SK-N-SH (cell line): Measurements from ENCODE around the gene ACYP2. TPM values are rescaled to one million over a fixed set of nuclear protein-coding genes. Genes with fewer than 3 reads are reported as not detected.

Experiments used
- CTCF ChIA-PET: fragments of 300-600, 350-600 bp; formaldehyde crosslinking; extraction: SDS; loops from one replicate; lab custom pipeline; 2021; lab: Yijun Ruan, JAX
- POLR2A ChIA-PET: fragments of 350-600 bp; sonication (Branson Sonifier 250); formaldehyde crosslinking; extraction: SDS; loops from one replicate; lab custom pipeline; 2020; ENCODE audit warnings: antibody characterized with exemption, inconsistent platforms; lab: Yijun Ruan, JAX
- DNase-seq: peaks from one replicate; pipeline ENCODE4 v3.0.0; 2012
- H2AFZ ChIP-seq: fragments of 200-600 bp; sonication (generic); 2 replicates; pipeline ENCODE4 v1.8.1; 2016; ENCODE audit warnings: antibody characterized with exemption, mild to moderate bottlenecking, low read depth
- H3F3A ChIP-seq: fragments of 200-600 bp; sonication (generic); replicated peaks from 2 replicates; pipeline ENCODE3; 2016; ENCODE audit warnings: antibody characterized with exemption, mild to moderate bottlenecking; ENCODE audit not compliant: insufficient read depth
- H3K27ac ChIP-seq, 2 experiments: fragments of 200-500 bp in 1 of 2; fragments of 200-600 bp in 1 of 2; sonication (Bioruptor generic) in 1 of 2; sonication (generic), shearing (Covaris generic) in 1 of 2; 2 replicates each; pipeline versions ENCODE4 v1.5.1 to v1.6.1; 2014 to 2016; ENCODE audit warnings: low read depth in 2 of 2, inconsistent platforms in 1 of 2, low read length in 1 of 2, mild to moderate bottlenecking in 1 of 2, mixed read lengths in 1 of 2
- H3K27me3 ChIP-seq: fragments of 200-600 bp; sonication (generic), shearing (Covaris generic); 2 replicates; pipeline ENCODE4 v1.6.1; 2016; ENCODE audit warnings: mixed run types; ENCODE audit not compliant: insufficient read depth
- H3K36me3 ChIP-seq, 2 experiments: fragments of 200-500 bp in 1 of 2; fragments of 200-600 bp in 1 of 2; sonication (Bioruptor generic) in 1 of 2; sonication (generic) in 1 of 2; replicated peaks in 1 of 2; 2 replicates each; pipeline versions ENCODE3 to v1.5.1; 2014 to 2016; ENCODE audit warnings: low read length in 1 of 2, mild to moderate bottlenecking in 1 of 2; ENCODE audit not compliant: insufficient read depth in 2 of 2, control insufficient read depth in 1 of 2
- H3K4me1 ChIP-seq, 2 experiments: fragments of 200-500 bp in 1 of 2; fragments of 200-600 bp in 1 of 2; sonication (Bioruptor generic) in 1 of 2; sonication (generic), shearing (Covaris generic) in 1 of 2; 2 replicates each; pipeline versions ENCODE4 v1.5.1 to v1.6.1; 2014 to 2016; ENCODE audit warnings: low read depth in 1 of 2, low read length in 1 of 2, mixed run types in 1 of 2; ENCODE audit not compliant: insufficient read depth in 2 of 2, control insufficient read depth in 1 of 2
- H3K4me2 ChIP-seq: fragments of 200-600 bp; sonication (generic), shearing (Covaris generic); 2 replicates; pipeline ENCODE4 v1.6.1; 2017; ENCODE audit warnings: mixed run types
- H3K4me3 ChIP-seq, 2 experiments: fragments of 200-500 bp in 1 of 2; fragments of 200-600 bp in 1 of 2; sonication (Bioruptor generic) in 1 of 2; sonication (generic), shearing (Covaris generic) in 1 of 2; 2 replicates each; pipeline versions ENCODE4 v1.5.1 to v1.8.1; 2014 to 2016; ENCODE audit warnings: low read depth in 2 of 2, inconsistent platforms in 1 of 2, low read length in 1 of 2, mild to moderate bottlenecking in 1 of 2, mixed read lengths in 1 of 2, moderate library complexity in 1 of 2
- H3K79me2 ChIP-seq: fragments of 200-600 bp; sonication (generic); 2 replicates; pipeline ENCODE4 v1.8.1; 2017; ENCODE audit warnings: mild to moderate bottlenecking; ENCODE audit not compliant: insufficient read depth
- H3K9ac ChIP-seq: fragments of 200-600 bp; sonication (generic); 2 replicates; pipeline ENCODE4 v1.6.1; 2017; ENCODE audit warnings: mixed run types
- H3K9me2 ChIP-seq: fragments of 200-600 bp; sonication (generic); 2 replicates; pipeline ENCODE4 v1.6.1; 2017; ENCODE audit warnings: mixed run types
- H3K9me3 ChIP-seq: fragments of 200-600 bp; sonication (generic); 2 replicates; pipeline ENCODE4 v1.6.1; 2017; ENCODE audit warnings: mixed run types, mild to moderate bottlenecking, moderate library complexity
- H4K20me1 ChIP-seq: fragments of 200-600 bp; sonication (generic); 2 replicates; pipeline ENCODE4 v1.6.1; 2017; ENCODE audit warnings: mild to moderate bottlenecking, mixed run types; ENCODE audit not compliant: insufficient read depth
- EZH2phosphoT487 ChIP-seq: fragments of 200-600 bp; sonication (generic); IDR thresholded peaks from 2 replicates; pipeline ENCODE4 v1.6.1; 2017; ENCODE audit warnings: low read depth, mixed run types, mild to moderate bottlenecking, antibody characterized with exemption, moderate library complexity, borderline replicate concordance
- FOXJ3 ChIP-seq: sonication (generic); formaldehyde crosslinking; IDR thresholded peaks from 2 replicates; pipeline ENCODE4 v1.5.1; 2020; ENCODE audit warnings: mild to moderate bottlenecking, missing genetic modification reagents
- GABPA ChIP-seq: IDR thresholded peaks from 2 replicates; pipeline ENCODE4 v1.4.0; 2012; ENCODE audit warnings: low read depth, mild to moderate bottlenecking
- POLR2AphosphoS5 ChIP-seq: IDR thresholded peaks from 2 replicates; pipeline ENCODE4 v1.6.1; 2012; ENCODE audit warnings: low read depth, low read length
- RAD21 ChIP-seq: IDR thresholded peaks from 2 replicates; pipeline ENCODE4 v1.6.1; 2012; ENCODE audit warnings: mild to moderate bottlenecking, low read length
- SMC3 ChIP-seq: IDR thresholded peaks from 2 replicates; pipeline ENCODE4 v1.6.1; 2012; ENCODE audit warnings: low read depth, low read length, improper control_type of control experiment
- TCF12 ChIP-seq: IDR thresholded peaks from 2 replicates; pipeline ENCODE4 v1.4.0; 2012
- YY1 ChIP-seq: IDR thresholded peaks from 2 replicates; pipeline ENCODE4 v1.4.0; 2012; ENCODE audit warnings: low read depth, mild to moderate bottlenecking
- WGBS: methylation state at CpG from one replicate; pipeline ENCODE4 v1.1.6; 2017; ENCODE audit warnings: low lambda C conversion rate; 5-methylcytosine and 5-hydroxymethylcytosine counted together
- polyA plus RNA-seq, 3 experiments: library from polyadenylated mRNA; depleted of rRNA; stranded (reverse); fragments of >200 nt; gene quantifications; 2 replicates each; pipeline ENCODE4 v1.2.3, GENCODE V29; 2012
- TF ChIP-seq, protein P1 (sequence below): IDR thresholded peaks from 2 replicates; pipeline ENCODE4 v1.6.1; 2012; ENCODE audit warnings: mild to moderate bottlenecking, low read depth, low read length, moderate library complexity
- TF ChIP-seq, protein P2 (sequence below): IDR thresholded peaks from 2 replicates; pipeline ENCODE4 v1.4.0; 2012; ENCODE audit warnings: low read depth, borderline replicate concordance
- TF ChIP-seq, protein P3 (sequence below): fragments of 200-600 bp; sonication (generic); IDR thresholded peaks from 2 replicates; pipeline ENCODE4 v1.6.1; 2017; ENCODE audit warnings: antibody characterized with exemption, mild to moderate bottlenecking, moderate library complexity

ACYP2 gene
- polyA plus RNA-seq, 1 of the 3 experiments (the other 2 are of a cell fraction) = 8.8 TPM

DNA sequence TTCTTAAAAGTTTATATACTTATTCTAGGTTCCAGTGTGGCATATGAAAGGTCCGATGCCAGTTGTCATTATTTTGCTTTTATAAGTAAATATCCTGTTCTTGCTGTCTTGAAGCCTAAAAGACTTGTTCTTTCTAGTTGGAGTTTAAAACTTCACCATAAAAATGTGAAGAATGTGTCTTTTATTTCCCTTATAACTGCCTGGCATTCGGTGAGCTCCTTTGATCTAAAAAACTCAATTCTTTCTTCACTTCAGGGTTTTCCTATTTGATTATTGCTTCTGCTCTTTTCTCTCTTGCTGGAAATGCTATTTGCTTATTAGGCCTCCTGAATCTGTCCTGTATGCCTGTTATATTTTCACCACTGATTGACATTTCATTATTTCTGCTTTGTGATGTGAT, 89.1 kb downstream of the ACYP2 start:
- no peaks in the 10 kb centered on the region for H3K79me2 ChIP-seq
- peaks cover 5% of the 10 kb centered on the region for H3F3A ChIP-seq
- H3K9me3 ChIP-seq = no peaks in the 10 kb centered on the region
- ChIA-PET CTCF (interaction anchor here (0.9 to 1.3 kb wide), 2 partner anchors 55 to 319 kb away, joined by 3 to 4 read pairs; no protein-coding TSS in a partner anchor), POLR2A (no interaction called here)
- TF ChIP-seq, protein P1, sequence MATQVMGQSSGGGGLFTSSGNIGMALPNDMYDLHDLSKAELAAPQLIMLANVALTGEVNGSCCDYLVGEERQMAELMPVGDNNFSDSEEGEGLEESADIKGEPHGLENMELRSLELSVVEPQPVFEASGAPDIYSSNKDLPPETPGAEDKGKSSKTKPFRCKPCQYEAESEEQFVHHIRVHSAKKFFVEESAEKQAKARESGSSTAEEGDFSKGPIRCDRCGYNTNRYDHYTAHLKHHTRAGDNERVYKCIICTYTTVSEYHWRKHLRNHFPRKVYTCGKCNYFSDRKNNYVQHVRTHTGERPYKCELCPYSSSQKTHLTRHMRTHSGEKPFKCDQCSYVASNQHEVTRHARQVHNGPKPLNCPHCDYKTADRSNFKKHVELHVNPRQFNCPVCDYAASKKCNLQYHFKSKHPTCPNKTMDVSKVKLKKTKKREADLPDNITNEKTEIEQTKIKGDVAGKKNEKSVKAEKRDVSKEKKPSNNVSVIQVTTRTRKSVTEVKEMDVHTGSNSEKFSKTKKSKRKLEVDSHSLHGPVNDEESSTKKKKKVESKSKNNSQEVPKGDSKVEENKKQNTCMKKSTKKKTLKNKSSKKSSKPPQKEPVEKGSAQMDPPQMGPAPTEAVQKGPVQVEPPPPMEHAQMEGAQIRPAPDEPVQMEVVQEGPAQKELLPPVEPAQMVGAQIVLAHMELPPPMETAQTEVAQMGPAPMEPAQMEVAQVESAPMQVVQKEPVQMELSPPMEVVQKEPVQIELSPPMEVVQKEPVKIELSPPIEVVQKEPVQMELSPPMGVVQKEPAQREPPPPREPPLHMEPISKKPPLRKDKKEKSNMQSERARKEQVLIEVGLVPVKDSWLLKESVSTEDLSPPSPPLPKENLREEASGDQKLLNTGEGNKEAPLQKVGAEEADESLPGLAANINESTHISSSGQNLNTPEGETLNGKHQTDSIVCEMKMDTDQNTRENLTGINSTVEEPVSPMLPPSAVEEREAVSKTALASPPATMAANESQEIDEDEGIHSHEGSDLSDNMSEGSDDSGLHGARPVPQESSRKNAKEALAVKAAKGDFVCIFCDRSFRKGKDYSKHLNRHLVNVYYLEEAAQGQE = no peak
- no peak for TF ChIP-seq TCF12
- TF ChIP-seq YY1 = no peak
- no peak for TF ChIP-seq GABPA
- TF ChIP-seq, protein P2, sequence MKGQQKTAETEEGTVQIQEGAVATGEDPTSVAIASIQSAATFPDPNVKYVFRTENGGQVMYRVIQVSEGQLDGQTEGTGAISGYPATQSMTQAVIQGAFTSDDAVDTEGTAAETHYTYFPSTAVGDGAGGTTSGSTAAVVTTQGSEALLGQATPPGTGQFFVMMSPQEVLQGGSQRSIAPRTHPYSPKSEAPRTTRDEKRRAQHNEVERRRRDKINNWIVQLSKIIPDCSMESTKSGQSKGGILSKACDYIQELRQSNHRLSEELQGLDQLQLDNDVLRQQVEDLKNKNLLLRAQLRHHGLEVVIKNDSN = no peak
- TF ChIP-seq POLR2AphosphoS5 = no peak
- H2AFZ ChIP-seq = no peak overlapping the region
- H3K4me1 ChIP-seq = peaks cover 15 to 23% of the 10 kb centered on the region in 2 experiments
- no peaks in the 10 kb centered on the region for H3K27me3 ChIP-seq
- no peaks in the 10 kb centered on the region for H4K20me1 ChIP-seq
- no peak overlapping the region for H3K9ac ChIP-seq
- no peak for DNase-seq
- H3K36me3 ChIP-seq = no peaks in the 10 kb centered on the region
- H3K4me2 ChIP-seq = no peak overlapping the region
- no peak overlapping the region for H3K27ac ChIP-seq
- H3K4me3 ChIP-seq = no peak overlapping the region
- no peaks in the 10 kb centered on the region for H3K9me2 ChIP-seq
- 70% methylated on average over 2 of the region's 2 CpGs for WGBS

DNA sequence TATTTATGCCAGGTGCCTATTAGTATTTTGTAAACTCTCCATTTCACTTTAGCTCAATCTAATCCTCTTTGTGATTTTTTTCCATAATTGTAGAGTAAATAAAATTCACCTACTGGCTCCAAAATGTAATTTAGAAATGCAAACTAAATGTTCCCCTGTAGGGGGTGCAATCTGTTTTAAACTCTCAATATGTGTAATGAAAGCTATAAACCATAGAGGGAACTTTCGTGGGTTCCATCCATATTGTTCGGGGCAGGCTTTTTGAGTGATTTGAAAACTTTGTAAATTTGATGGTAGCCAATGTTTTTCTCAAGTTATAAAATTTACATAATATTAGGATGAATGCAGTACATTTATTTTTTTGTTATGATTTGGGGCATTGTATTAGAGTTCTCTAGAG, 91.2 kb downstream of the ACYP2 start:
- no peaks in the 10 kb centered on the region for H3K79me2 ChIP-seq
- ChIA-PET CTCF (interaction anchor here (0.5 to 2.0 kb wide), 25 partner anchors 8 to 498 kb away, joined by 3 to 9 read pairs (median 3); partner anchors contain the start of gene ACYP2), POLR2A (no interaction called here)
- no peaks in the 10 kb centered on the region for H3K9me2 ChIP-seq
- H4K20me1 ChIP-seq = no peaks in the 10 kb centered on the region
- no peak overlapping the region for H2AFZ ChIP-seq
- H3F3A ChIP-seq = peaks cover 5% of the 10 kb centered on the region
- peaks cover 15 to 23% of the 10 kb centered on the region in 2 experiments for H3K4me1 ChIP-seq
- no peaks in the 10 kb centered on the region for H3K27me3 ChIP-seq
- no peak overlapping the region; a peak in 1 of 4 replicates for H3K4me3 ChIP-seq
- no peaks in the 10 kb centered on the region for H3K36me3 ChIP-seq
- DNase-seq = peak; percentile 48
- no peak overlapping the region for H3K4me2 ChIP-seq
- H3K9me3 ChIP-seq = no peaks in the 10 kb centered on the region
- WGBS = 49% methylated on average over 2 of the region's 2 CpGs
- H3K27ac ChIP-seq = no peak overlapping the region
- TF ChIP-seq EZH2phosphoT487 = no peak
- peak; percentile 45 for TF ChIP-seq SMC3
- peak; percentile 70 for TF ChIP-seq RAD21
- TF ChIP-seq, protein P3, sequence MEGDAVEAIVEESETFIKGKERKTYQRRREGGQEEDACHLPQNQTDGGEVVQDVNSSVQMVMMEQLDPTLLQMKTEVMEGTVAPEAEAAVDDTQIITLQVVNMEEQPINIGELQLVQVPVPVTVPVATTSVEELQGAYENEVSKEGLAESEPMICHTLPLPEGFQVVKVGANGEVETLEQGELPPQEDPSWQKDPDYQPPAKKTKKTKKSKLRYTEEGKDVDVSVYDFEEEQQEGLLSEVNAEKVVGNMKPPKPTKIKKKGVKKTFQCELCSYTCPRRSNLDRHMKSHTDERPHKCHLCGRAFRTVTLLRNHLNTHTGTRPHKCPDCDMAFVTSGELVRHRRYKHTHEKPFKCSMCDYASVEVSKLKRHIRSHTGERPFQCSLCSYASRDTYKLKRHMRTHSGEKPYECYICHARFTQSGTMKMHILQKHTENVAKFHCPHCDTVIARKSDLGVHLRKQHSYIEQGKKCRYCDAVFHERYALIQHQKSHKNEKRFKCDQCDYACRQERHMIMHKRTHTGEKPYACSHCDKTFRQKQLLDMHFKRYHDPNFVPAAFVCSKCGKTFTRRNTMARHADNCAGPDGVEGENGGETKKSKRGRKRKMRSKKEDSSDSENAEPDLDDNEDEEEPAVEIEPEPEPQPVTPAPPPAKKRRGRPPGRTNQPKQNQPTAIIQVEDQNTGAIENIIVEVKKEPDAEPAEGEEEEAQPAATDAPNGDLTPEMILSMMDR = peak; percentile 70
- no peak for TF ChIP-seq FOXJ3
- no peak for TF ChIP-seq GABPA
- no peak overlapping the region for H3K9ac ChIP-seq
